WERI-Rb-1 (cell line): ENCODE data around the gene RPL7A.
"Not testable (repeated sequence)": the region's sequence is repeated elsewhere in the genome, so short reads cannot be mapped to it uniquely, and the experiment has no call there.

Experiments used
- DNase-seq: peaks from one replicate; pipeline ENCODE4 v3.0.0-alpha.2; 2020
- H3K27ac ChIP-seq: fragments of 250-450 bp; sonication (Bioruptor Pico); 2 replicates; pipeline ENCODE4 v1.5.1; 2020; ENCODE audit warnings: mild to moderate bottlenecking, moderate library complexity
- H3K27me3 ChIP-seq: fragments of 250-450 bp; sonication (Bioruptor Pico); 2 replicates; pipeline ENCODE4 v1.5.1; 2021; ENCODE audit warnings: mild to moderate bottlenecking, low read depth, moderate library complexity; ENCODE audit not compliant: insufficient read depth, severe bottlenecking
- H3K36me3 ChIP-seq: fragments of 250-450 bp; sonication (Bioruptor Pico); 2 replicates; pipeline ENCODE4 v1.5.1; 2020; ENCODE audit warnings: mild to moderate bottlenecking, moderate library complexity
- H3K4me3 ChIP-seq: 2 replicates; pipeline ENCODE4 v1.5.1; 2011; ENCODE audit warnings: low read depth, mild to moderate bottlenecking, control low read depth, low read length
- H3K9me3 ChIP-seq: fragments of 250-450 bp; sonication (Bioruptor Pico); 2 replicates; pipeline ENCODE4 v1.5.1; 2021; ENCODE audit warnings: mild to moderate bottlenecking, moderate library complexity; ENCODE audit not compliant: severe bottlenecking
- TF ChIP-seq, protein P1 (sequence below): IDR thresholded peaks from 2 replicates; pipeline ENCODE4 v1.5.1; 2011; ENCODE audit warnings: low read depth, mild to moderate bottlenecking, control low read depth, inconsistent platforms, low read length

RPL7A gene

DNA sequence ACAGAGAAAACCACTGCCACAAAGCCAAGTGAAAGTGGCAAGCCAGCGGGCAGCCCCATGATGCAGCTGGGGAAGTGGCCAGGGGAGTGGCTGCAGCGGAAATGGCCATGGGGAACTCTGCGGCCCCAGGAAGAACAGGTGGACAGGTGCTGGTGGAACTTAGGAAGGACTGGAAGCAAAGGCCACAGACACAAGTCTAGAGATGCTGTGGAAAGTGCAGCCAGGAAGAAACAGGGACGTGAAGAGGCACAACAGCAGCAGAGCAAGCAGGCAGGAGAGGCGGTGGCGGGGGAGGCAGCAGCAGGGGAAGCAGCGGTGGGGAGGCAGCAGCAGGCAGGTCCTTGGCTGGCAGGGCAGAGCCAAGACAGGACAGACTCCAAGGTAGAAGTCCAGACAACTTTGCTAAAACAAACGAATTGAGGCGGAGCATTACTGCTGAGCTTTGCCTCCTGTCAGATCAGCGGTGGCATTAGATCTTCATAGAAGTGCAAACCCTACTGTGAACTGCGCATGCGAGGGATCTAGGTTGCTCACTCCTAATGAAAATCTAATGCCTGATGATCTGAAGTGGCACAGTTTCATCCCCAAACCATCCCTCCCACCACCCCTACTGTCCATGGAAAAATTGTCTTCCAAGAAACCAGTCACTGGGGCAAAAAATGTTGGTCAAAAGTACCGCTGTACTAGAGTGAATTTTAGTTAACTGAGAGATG is 23.9 kb upstream of the RPL7A start:
- H3K9me3 ChIP-seq = peaks cover 5% of the 10 kb centered on the region
- TF ChIP-seq, protein P1, sequence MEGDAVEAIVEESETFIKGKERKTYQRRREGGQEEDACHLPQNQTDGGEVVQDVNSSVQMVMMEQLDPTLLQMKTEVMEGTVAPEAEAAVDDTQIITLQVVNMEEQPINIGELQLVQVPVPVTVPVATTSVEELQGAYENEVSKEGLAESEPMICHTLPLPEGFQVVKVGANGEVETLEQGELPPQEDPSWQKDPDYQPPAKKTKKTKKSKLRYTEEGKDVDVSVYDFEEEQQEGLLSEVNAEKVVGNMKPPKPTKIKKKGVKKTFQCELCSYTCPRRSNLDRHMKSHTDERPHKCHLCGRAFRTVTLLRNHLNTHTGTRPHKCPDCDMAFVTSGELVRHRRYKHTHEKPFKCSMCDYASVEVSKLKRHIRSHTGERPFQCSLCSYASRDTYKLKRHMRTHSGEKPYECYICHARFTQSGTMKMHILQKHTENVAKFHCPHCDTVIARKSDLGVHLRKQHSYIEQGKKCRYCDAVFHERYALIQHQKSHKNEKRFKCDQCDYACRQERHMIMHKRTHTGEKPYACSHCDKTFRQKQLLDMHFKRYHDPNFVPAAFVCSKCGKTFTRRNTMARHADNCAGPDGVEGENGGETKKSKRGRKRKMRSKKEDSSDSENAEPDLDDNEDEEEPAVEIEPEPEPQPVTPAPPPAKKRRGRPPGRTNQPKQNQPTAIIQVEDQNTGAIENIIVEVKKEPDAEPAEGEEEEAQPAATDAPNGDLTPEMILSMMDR = no peak
- DNase-seq = no peak

DNA sequence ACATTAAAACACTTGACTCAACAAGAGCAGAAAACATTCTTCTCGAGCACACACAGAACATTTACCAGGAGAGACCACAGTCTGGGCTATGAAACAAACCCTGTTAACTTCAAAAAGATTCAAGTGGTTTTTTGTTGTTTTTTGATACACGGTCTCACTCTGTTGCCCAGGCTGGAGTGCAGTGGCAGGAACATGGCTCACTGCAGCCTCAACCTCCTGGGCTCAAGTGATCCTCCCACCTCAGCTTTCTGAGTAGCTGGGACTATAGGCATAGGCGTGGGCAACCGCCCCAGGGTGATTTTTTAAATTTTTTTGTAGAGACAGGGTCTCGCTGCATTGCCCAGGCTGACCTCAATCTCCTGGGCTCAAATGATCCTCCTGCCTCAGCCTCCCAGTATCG is 21.0 kb upstream of the RPL7A start:
- H3K4me3 ChIP-seq, H3K27me3 ChIP-seq, H3K9me3 ChIP-seq, H3K27ac ChIP-seq, DNase-seq: not testable (repeated sequence)
- H3K36me3 ChIP-seq = peaks cover 23% of the 10 kb centered on the region

More for the DNA sequence above, 23.9 kb upstream of the RPL7A start:
- no peaks in the 10 kb centered on the region for H3K27me3 ChIP-seq
- H3K27ac ChIP-seq = no peak overlapping the region
- H3K36me3 ChIP-seq = no peaks in the 10 kb centered on the region
- no peak overlapping the region for H3K4me3 ChIP-seq

DNA sequence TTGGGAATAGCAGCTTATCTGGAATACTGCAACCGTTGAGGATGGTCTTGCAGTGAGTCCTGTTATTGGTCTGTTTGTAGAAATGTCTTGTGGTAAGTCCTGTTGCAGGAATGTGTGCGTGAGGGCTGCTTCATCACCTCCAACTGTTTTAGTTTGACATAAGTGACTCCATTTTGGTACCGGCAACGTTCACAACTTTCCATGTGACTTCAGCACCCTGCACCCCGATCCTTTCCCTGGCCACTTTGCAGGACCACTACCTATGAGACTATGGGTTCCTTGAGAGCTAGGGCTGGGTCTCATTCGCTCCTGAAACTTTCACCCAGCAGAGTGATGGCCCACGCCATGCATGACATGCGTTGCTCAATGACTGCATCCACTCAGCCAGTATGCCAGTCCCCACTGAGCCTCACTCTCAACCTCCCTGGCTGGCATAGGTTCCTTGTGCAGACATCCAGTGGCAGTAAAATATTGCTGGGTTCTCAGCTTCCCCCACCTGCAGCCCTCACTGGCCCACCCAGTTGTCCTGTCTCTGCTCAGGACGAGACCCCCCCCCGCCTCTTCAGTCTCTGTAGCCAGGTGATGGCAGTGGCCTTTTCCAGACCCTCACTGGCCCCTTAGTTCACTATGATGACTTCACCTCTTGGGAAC is 20.1 kb upstream of the RPL7A start:
- TF ChIP-seq, protein P1 = no peak
- Histone ChIP-seq H3K36me3 (peaks cover 32% of the 10 kb centered on the region), H3K27me3 (no peaks in the 10 kb centered on the region), H3K9me3 (peaks cover 5% of the 10 kb centered on the region), H3K27ac (no peak overlapping the region), H3K4me3 (no peak overlapping the region)
- no peak for DNase-seq

DNA sequence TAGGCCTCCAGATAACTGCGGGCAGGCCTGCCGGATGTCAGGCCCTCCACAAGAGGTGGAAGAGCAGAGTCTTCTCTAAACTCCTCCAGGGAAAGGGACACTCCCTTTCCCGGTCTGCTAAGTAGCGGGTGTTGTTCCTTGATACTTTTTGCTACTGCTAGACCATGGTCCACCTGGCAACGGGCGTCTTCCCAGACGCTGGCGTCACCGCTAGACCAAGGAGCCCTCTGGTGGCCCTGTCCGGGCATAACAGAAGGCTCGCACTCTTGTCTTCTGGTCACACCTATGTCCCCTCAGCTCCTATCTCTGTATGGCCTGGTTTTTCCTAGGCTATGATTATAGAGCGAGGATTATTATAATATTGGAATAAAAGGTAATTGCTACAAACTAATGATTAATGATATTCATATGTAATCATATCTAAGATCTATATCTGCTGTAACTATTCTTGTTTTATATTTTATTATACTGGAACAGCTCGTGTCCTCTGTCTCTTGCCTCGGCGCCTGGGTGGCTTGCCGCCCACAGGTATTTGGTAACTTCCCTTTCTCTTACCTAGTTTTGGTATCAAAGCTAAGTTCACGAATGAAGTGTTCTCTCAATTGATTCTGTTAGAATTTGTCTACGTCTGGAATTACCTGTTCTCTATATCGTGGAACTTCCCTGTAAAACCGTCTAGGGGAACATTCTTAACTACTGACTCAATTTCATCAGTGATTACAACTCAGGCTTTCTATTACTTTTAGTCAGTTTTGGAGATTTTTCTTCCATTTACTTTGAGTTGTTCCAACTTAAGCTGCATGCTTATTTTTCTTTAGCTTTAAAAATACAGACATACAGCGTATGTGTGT is 18.5 kb upstream of the RPL7A start:
- TF ChIP-seq, protein P1 = peak; percentile 59; the same call in 1 of the 2 replicates
- peaks cover 48% of the 10 kb centered on the region for H3K36me3 ChIP-seq
- H3K27me3 ChIP-seq, H3K4me3 ChIP-seq, H3K27ac ChIP-seq, H3K9me3 ChIP-seq: not testable (repeated sequence)
- DNase-seq = peak; percentile 45

DNA sequence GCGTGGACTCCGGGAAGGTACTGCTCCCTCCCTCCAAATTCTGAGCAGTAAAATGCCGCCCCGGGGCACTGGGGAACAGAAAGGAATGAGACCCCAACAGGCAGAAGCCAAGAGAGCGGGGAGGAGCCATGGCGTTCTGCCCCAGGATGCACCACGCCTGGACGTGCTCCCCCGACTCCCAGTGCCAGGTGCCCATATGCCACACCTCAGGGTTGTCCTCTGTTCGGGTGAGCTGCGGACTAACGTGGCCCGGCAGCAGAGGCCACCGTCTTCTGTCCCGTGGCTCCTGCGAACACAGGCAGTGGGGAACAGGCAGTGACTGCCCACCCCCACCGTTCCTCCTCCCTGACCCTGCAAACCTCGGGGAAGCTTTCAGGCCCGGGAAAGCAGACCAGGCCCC is 16.8 kb upstream of the RPL7A start:
- Histone ChIP-seq H3K27ac (no peak overlapping the region), H3K36me3 (peaks cover 54% of the 10 kb centered on the region), H3K9me3 (no peaks in the 10 kb centered on the region), H3K4me3 (no peak overlapping the region), H3K27me3 (no peaks in the 10 kb centered on the region)
- TF ChIP-seq, protein P1 = no peak
- no peak for DNase-seq
